Stimulated activated CD8-positive, alpha-beta memory T cell treated with anti-CD3 and anti-CD28 coated beads, Interleukin-2, amount 100 ng/mL, for 48 hours (primary cell): ENCODE measurements around the gene ADAMTS20.
"Not testable (repeated sequence)": the region's sequence is repeated elsewhere in the genome, so short reads cannot be mapped to it uniquely, and the experiment has no call there.

Experiments used
- DNase-seq, 2 donors: peaks; one replicate each; pipeline ENCODE4 v3.0.0-alpha.2; 2020; ENCODE audit warnings: low read depth in 2 of 2

ADAMTS20 gene

GRCh38 chr12:43360001-43360400 is 192.0 kb downstream of the ADAMTS20 start:
- DNase-seq: not testable (repeated sequence)

- DNase-seq: no peak
These were observed 194.9 kb downstream of the ADAMTS20 start for GRCh38 chr12:43357141-43357540.

- no peak for DNase-seq
These were observed 200.0 kb downstream of the ADAMTS20 start for GRCh38 chr12:43352001-43352400.

GRCh38 chr12:43349863-43350262 is 202.1 kb downstream of the ADAMTS20 start:
- no peak for DNase-seq

- DNase-seq: no peak
These were observed 203.8 kb downstream of the ADAMTS20 start for GRCh38 chr12:43348221-43348620.

GRCh38 chr12:43347026-43347425 is 205.0 kb downstream of the ADAMTS20 start:
- DNase-seq: no peak

GRCh38 chr12:43345023-43345422 is 207.0 kb downstream of the ADAMTS20 start:
- DNase-seq: no peak

- DNase-seq: not testable (repeated sequence)
These were observed 210.2 kb downstream of the ADAMTS20 start for GRCh38 chr12:43341785-43342313.

- DNase-seq: no peak
These were observed 213.0 kb downstream of the ADAMTS20 start for GRCh38 chr12:43338848-43339526.

GRCh38 chr12:43337571-43338444 is 214.2 kb downstream of the ADAMTS20 start:
- DNase-seq: no peak

GRCh38 chr12:43336962-43337555 is 214.9 kb downstream of the ADAMTS20 start:
- DNase-seq: no peak

- DNase-seq: no peak
These were observed 218.4 kb downstream of the ADAMTS20 start for GRCh38 chr12:43333644-43334043.

- DNase-seq: no peak
These were observed 218.9 kb downstream of the ADAMTS20 start for GRCh38 chr12:43332977-43333640.

- no peak for DNase-seq
These were observed 220.1 kb downstream of the ADAMTS20 start for GRCh38 chr12:43331935-43332334.

GRCh38 chr12:43329375-43329774 is 222.6 kb downstream of the ADAMTS20 start:
- no peak for DNase-seq

- DNase-seq: no peak
These were observed 226.2 kb downstream of the ADAMTS20 start for GRCh38 chr12:43325786-43326185.

- DNase-seq: no peak
These were observed 231.7 kb downstream of the ADAMTS20 start for GRCh38 chr12:43320281-43320680.

GRCh38 chr12:43318021-43318420 is 234.0 kb downstream of the ADAMTS20 start:
- no peak for DNase-seq

- DNase-seq: no peak
These were observed 234.8 kb downstream of the ADAMTS20 start for GRCh38 chr12:43317156-43317555.

- no peak for DNase-seq
These were observed 235.5 kb downstream of the ADAMTS20 start for GRCh38 chr12:43316520-43316919.

GRCh38 chr12:43315961-43316360 is 236.0 kb downstream of the ADAMTS20 start:
- DNase-seq: no peak

GRCh38 chr12:43312991-43313505 is 239.0 kb downstream of the ADAMTS20 start:
- DNase-seq: no peak
